Activated CD4-positive, alpha-beta T cell treated with anti-CD3 and anti-CD28 coated beads, Interleukin-2, amount 50 U/mL, for 24 hours (primary cell): ENCODE data around the gene CCNK.

ENCODE experiments used
- DNase-seq, 2 donors: peaks; one replicate each; pipeline ENCODE4 v3.0.0-alpha.2; 2020; ENCODE audit warnings: low read depth in 1 of 2, low spot score in 1 of 2

Gene CCNK

GRCh38 chr14:99550387-99550992, 69.3 kb downstream of the CCNK start:
- no peak for DNase-seq

GRCh38 chr14:99551034-99551922, 70.1 kb downstream of the CCNK start:
- no peak for DNase-seq

GRCh38 chr14:99552021-99552553, 70.9 kb downstream of the CCNK start:
- no peak for DNase-seq

- no peak for DNase-seq
Observed at GRCh38 chr14:99552572-99553216, 71.5 kb downstream of the CCNK start.

- no peak for DNase-seq
Observed at GRCh38 chr14:99554184-99554583, 73.0 kb downstream of the CCNK start.

GRCh38 chr14:99554757-99555531, 73.7 kb downstream of the CCNK start:
- no peak for DNase-seq

GRCh38 chr14:99556134-99556791, 75.1 kb downstream of the CCNK start:
- DNase-seq = no peak

- DNase-seq = no peak
Observed at GRCh38 chr14:99559286-99559990, 78.2 kb downstream of the CCNK start.

- DNase-seq = no peak
Observed at GRCh38 chr14:99560403-99560802, 79.2 kb downstream of the CCNK start.

- no peak for DNase-seq
Observed at GRCh38 chr14:99560922-99561683, 79.9 kb downstream of the CCNK start.

GRCh38 chr14:99561864-99562263, 80.7 kb downstream of the CCNK start:
- DNase-seq = no peak
